Hematopoietic multipotent progenitor cell treated with erythropoietin and hydrocortisone succinate and interleukin-3 and kit ligand, for 8 days (in vitro differentiated cells): Measurements from ENCODE around the gene NUCB1.

Experiments
- DNase-seq: peaks from one replicate; pipeline ENCODE4 v3.0.0-alpha.2; 2015

The NUCB1 gene

DNA sequence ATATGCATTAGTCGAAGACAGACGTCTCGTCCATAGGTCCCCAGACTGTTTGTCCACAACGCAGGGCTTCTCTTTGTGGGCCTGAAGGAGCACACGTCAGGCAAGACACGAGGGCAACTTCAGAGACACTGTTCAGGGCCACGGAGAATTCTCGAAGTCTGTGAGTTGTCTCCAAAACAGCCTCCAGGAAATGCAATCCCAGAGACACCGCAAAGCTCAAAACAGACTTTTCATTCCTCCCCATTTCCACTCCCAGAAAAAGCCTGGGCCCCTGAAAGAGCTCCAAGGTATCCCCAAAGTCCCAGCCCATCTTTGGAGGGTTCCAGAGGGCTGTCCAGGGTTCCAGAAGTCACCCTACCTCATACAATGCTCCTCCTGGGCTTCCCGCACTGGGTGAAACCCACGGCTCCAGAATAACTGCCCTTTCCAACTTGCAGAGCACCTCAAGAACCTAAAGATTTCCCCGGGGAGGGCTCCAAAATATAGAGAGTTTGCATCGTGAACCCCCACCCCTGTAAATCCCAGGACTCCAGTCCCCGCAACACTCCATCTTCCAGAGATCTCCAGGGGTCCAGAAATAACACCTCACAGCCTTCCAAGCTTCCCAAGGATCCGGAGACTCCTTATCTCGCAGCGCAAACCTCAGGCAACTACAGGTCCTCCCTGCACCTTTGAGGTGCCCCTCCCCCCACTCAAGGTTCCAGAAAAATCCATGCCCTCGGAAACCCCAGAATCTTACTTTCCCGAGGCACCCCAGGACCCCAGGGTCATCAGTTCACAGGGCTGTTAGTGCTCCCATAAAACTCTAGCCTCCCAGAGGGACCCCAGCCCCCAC, 64.3 kb downstream of the NUCB1 start:
- DNase-seq = peak; percentile 30

DNA sequence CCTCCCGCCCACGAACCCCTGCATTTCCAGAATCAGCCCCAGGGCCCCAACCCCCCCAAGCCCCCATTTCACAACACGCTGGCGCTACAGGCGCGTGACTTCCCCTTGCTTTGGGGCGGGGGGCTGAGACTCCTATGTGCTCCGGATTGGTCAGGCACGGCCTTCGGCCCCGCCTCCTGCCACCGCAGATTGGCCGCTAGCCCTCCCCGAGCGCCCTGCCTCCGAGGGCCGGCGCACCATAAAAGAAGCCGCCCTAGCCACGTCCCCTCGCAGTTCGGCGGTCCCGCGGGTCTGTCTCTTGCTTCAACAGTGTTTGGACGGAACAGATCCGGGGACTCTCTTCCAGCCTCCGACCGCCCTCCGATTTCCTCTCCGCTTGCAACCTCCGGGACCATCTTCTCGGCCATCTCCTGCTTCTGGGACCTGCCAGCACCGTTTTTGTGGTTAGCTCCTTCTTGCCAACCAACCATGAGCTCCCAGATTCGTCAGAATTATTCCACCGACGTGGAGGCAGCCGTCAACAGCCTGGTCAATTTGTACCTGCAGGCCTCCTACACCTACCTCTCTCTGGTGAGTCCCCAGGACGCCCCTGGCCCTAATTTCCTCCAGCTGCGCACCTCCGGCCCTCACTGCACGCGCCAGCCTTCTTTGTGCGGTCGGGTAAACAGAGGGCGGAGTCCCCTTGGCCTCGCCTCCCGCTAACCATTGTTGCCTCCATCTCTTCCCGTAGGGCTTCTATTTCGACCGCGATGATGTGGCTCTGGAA, 65.1 kb downstream of the NUCB1 start, which contains the start of gene FTL:
Gene FTL, plus strand, starts transcription at position 270 of the 766 bp plus-strand sequence. Its CDS starts 199 bp downstream, at position 469.
- DNase-seq = peak; percentile 96

DNA sequence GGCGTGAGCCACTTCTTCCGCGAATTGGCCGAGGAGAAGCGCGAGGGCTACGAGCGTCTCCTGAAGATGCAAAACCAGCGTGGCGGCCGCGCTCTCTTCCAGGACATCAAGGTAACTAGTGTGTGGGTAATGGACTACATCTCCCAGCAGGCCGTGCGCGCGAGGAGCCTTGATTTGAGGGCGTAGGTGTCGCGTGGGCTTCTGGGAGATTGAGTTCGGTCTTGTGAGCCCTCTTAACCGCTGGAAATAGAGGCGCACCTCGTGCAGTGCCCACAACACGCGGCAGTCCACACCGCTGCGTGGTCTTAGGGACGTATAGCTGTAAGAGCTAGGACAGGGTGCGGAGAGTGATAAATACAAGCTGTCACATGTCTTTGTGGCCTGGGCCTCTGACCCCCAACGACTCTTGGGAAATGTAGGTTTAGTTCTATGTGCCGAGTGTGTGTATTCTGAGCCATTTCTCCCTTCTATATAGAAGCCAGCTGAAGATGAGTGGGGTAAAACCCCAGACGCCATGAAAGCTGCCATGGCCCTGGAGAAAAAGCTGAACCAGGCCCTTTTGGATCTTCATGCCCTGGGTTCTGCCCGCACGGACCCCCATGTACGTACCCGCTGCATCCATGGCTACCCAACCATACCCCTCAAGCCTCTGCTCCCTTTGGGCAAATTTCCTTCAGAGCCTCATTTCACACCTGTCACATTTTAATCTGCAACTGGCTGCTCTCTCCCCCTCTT, 65.9 kb downstream of the NUCB1 start:
- peak; percentile 94 for DNase-seq

DNA sequence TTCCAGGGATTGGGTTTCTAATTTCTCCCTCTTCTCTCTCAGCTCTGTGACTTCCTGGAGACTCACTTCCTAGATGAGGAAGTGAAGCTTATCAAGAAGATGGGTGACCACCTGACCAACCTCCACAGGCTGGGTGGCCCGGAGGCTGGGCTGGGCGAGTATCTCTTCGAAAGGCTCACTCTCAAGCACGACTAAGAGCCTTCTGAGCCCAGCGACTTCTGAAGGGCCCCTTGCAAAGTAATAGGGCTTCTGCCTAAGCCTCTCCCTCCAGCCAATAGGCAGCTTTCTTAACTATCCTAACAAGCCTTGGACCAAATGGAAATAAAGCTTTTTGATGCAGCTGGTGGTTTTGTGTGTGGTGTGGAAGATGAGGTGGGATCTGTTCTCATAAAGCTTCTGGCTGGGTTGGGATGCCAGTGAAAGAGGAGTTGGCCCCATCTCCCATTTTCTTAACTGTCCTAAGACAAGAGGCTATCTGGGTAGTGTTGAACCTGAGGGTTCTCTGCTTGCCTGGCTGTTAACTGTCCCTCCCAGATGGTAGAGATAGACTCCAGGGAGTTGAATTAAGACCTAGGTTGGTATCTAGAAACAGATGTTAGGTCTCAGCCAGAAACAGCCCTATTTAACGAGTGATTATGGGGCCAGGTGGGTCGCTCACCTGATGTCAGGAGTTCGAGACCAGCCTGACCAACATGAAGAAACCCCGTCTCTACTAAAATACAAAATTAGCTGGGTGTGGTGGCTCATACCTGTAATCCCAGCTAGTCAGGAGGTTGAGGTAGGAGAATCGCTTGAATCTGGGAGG, 66.6 kb downstream of the NUCB1 start:
- peak; percentile 65 for DNase-seq

DNA sequence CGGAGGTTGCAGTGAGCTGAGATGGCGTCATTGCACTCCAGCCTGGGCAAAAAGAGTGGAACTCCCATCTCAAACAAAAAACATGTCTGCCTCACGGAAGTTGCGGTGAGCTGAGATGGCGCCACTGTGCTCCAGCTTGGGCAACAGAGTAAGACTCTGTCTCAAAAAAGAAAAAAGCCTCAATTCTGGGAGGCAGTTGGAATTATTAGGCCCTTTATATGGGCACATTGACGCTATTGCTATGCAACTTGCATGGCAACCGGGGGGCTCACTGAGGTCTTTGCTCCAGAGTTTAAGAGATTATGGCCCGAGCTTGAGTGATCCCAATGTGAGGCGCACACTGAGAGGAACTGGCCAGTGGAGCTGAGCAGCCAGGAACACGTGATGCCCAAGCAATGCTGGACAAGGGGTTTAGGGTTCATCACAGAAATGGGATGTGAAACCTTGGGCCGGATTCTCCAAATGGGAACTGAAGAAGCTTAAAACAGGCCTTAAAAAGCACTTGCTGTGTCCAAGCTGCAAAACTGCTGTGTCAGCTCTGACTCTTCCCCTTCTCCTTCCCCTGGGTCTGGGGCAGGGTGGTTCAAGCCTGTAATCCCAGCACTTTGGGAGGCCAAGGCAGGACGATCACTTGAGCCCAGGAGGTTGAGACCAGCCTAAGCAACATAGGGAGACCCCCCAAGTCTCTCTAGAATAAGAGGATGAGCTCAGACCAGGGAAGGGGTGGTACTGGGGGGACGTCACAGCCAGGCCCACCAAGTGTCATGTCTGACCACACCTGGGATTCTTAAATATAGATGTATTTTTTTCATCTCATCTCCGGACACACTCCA, 67.5 kb downstream of the NUCB1 start:
- peak; percentile 42 for DNase-seq

DNA sequence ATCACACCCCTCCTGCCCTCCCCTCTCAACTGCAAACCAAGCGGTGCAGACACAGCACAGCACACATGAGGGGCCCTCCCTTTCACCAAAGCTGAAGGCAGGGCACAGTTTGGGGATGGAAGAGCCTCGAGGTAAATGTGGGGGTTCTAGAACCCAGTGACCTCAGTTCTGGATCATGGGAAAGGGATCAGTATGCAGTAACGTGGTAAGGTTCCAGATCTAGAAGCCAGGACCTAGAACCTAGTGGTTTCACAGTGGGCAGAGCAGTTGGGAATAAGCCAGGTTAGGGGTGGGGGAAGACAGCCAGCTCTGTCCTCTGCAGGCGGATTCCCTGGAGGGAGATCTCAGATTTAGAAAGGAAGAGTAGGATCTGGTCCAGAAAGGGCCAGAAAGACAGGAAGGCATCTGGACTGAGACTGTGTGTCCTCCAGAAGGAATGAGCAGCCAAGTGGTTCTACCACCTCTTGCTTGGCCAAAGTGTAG, 68.1 kb downstream of the NUCB1 start:
- peak; percentile 25 for DNase-seq

DNA sequence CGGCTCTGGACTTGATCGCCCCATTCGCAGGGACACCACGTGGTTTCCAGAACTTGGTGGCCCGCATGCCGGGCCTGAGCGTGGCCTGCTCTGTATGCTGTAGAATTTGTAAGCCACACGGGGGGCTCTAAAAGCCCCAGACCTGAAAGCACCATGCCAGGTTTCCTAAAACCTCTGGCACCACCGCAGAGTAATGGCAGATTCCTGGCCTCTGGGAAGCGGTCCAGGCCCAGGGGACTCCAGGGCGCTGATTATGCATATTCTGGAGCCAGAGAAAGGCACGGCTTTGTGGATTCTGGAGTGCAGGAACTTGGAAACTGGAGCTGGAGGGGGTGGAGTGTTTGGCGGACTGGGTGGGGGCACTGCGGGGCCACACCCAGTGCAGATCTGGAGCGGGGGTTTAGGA, 68.7 kb downstream of the NUCB1 start:
- no peak for DNase-seq

DNA sequence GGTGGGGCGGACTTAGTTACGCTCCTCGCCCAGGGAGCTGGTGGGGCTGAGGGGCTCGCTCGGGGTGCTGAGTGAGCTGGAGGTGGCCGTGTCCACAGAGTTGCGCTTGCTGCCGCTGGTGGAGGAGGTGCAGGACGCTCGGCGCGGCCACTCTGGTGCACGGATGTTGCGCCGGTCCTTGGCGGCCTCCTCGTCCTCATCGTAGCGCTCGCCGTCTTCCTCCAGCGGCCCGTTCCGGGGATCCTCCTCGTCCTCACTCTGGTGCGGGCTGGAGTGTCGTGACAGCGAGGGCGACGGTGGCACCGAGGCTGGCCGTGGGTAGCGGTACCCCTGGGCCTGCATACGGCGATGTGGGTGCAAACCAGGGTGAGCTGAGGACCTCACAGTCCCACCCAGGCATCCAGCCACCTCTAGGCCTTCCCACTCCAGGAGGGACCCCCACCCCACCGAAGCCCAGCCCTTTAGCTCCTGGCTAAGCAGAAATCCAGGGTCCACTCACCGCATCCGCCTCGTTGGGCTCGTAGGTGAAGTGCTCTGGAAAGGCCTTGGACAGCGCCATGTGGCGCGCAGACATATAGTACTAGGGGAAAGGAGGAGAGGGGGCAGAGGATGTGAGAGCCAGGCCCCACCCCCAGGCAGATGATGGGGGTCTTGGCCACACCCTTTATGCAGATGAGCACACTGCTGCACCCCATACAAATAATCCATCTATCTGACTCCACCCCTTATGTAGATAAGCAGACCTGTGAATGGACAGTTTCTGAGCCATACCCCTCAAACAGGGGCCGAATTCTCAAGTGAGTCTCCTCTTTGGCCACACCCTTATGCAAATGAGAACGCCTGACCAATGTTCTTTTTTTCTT, 69.4 kb downstream of the NUCB1 start:
- peak; percentile 82 for DNase-seq

DNA sequence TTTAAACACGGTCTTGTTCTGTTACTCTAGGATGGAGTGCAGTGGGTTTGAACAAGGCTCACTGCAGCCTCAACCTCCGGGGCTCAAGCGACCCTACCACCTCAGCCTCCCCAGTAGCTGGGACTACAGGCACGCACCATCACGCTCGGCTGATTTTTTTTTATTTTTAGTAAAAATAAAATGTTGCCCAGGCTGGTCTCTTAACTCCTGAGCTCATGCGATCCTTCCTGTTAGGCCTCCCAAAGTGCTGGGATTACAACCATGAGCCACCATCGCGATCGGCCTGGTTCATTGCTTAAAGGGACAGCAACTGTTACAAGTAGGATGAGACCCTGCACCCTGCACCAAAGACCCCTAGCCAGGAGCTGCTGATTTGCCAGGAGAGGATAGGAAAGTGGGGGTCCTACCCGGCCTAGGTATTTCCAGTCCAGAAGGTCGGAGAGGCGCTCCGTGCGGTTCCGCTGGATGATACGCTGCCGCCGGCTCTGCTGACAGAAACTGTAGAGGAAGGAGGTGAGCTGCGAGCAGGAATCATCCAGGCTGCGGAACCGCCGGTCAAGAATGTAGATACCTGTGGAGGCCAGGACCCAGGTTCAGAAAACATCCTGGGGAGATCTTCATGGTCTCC, 70.1 kb downstream of the NUCB1 start:
- no peak for DNase-seq

DNA sequence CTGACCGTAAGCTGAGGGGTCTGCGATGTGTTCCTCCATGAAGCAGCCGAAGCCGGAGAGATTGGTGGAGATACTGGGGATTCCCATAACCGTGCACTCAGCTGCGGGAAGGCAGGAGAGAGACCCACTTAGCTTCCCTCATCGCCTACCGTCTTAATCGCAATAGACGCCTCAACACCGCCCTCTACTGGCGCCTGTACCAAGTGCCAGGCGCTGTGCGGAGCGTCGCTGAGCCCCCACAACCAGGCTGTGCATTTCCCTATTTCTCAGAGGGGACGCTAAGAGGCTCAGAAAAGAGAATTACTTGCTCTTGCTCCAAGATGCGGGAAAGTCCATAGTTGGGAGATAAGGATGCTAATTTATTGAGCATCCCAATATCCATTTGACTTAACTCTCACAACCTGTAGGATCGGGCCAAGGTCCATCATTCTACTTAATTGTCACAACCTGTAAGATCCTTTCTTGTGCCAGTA, 70.8 kb downstream of the NUCB1 start:
- peak; percentile 88 for DNase-seq
